Uterus (tissue), 2 donors: ENCODE data around the gene ZNF385C.

ENCODE experiments used
- CTCF ChIP-seq, 4 experiments: fragments of 200-600 bp in 2 of 4; fragments of 450-650 bp in 2 of 4; sonication (generic) in 2 of 4; IDR thresholded peaks; one replicate each; pipeline ENCODE4 v1.5.1; 2016 to 2019; ENCODE audit warnings: antibody characterized with exemption in 4 of 4, mild to moderate bottlenecking in 2 of 4, moderate library complexity in 1 of 4
- POLR2A ChIP-seq, 2 donors: fragments of 450-650 bp; IDR thresholded peaks; one replicate each; pipeline ENCODE4 v1.6.1; 2016; ENCODE audit warnings: antibody characterized with exemption in 2 of 2, mild to moderate bottlenecking in 1 of 2, moderate library complexity in 1 of 2

GRCh38 chr17:42026857-42027589, 71.2 kb downstream of the ZNF385C start:
- no peak for TF ChIP-seq CTCF (IDR thresholded peaks at IDR 0.05)
- no peak for TF ChIP-seq POLR2A (IDR thresholded peaks at IDR 0.05)
